ENCODE measurements around the gene DPPA2. TPM values are rescaled to one million over a fixed set of nuclear protein-coding genes. Genes with fewer than 3 reads are reported as not detected.
"Not testable (repeated sequence)": the region's sequence is repeated elsewhere in the genome, so short reads cannot be mapped to it uniquely, and the experiment has no call there.

The DPPA2 gene
- total RNA-seq, 1 experiment from 2014 or later: not detected

GRCh38 chr3:109363634-109364033, 47.3 kb upstream of the DPPA2 start:
- DNase-seq (ENCODE audit: low read depth, low spot score): no peak
- H3K4me3 ChIP-seq (ENCODE audit: low read depth in 2 of 2, low read length in 2 of 2): no peak overlapping the region
- in situ Hi-C loops (cut with HindIII; ENCODE audit: low pct_unique_long_range_greater_than_20kb, low sequenced_read_pairs) (no loop called here), intact Hi-C loops (cut with micrococcal nuclease; ENCODE audit: unreplicated experiment) (loop anchor here (10.0 kb wide), 1 partner anchor 89 kb away; no protein-coding TSS in a partner anchor)
- no peaks in the 10 kb centered on the region for H3K4me1 ChIP-seq (ENCODE audit: control insufficient read depth, insufficient read depth, low read length)
- no TSS peak for BruUV-seq (replicated peaks)
- TF ChIP-seq SIN3A (IDR thresholded peaks at IDR 0.05; ENCODE audit: borderline replicate concordance, insufficient read depth, low read depth, low read length): no peak
- TF ChIP-seq POLR2AphosphoS5 (IDR thresholded peaks at IDR 0.05; ENCODE audit: low read depth, low read length): no peak
- TF ChIP-seq CTCF (IDR thresholded peaks at IDR 0.05): no peak
- TF ChIP-seq TCF7L2 (IDR thresholded peaks at IDR 0.05; ENCODE audit: low read depth, low read length): no peak
- TF ChIP-seq REST (IDR thresholded peaks at IDR 0.05; ENCODE audit: insufficient read depth in 1 of 2, low read depth in 2 of 2, low read length in 1 of 2): no peak
- ChIA-PET POLR2A (no interaction called here), CTCF (no interaction called here)
- ATAC-seq: no peak
- H3K36me3 ChIP-seq (ENCODE audit: control insufficient read depth, insufficient read depth, low read length): no peaks in the 10 kb centered on the region
- no peaks in the 10 kb centered on the region for H3K9me3 ChIP-seq (ENCODE audit: control insufficient read depth, insufficient read depth, low read depth, low read length)
- no peak overlapping the region for H3K27ac ChIP-seq (ENCODE audit: low read length)
- no peaks in the 10 kb centered on the region for H3K27me3 ChIP-seq (ENCODE audit: control insufficient read depth, insufficient read depth, low read length)

- no peaks in the 10 kb centered on the region for H3K36me3 ChIP-seq (ENCODE audit: control insufficient read depth, insufficient read depth, low read length)
- intact Hi-C loops (cut with micrococcal nuclease; ENCODE audit: unreplicated experiment) (loop anchor here (10.0 kb wide), 1 partner anchor 88 kb away; no protein-coding TSS in a partner anchor), in situ Hi-C loops (cut with HindIII; ENCODE audit: low pct_unique_long_range_greater_than_20kb, low sequenced_read_pairs) (no loop called here)
- CTCF ChIA-PET: no interaction called here
- H3K27me3 ChIP-seq (ENCODE audit: control insufficient read depth, insufficient read depth, low read length): no peaks in the 10 kb centered on the region
- no peak for DNase-seq (ENCODE audit: low read depth, low spot score)
- no TSS peak for BruUV-seq (replicated peaks)
- no peaks in the 10 kb centered on the region for H3K4me1 ChIP-seq (ENCODE audit: control insufficient read depth, insufficient read depth, low read length)
- H3K27ac ChIP-seq (ENCODE audit: low read length): no peak overlapping the region
- H3K9me3 ChIP-seq (ENCODE audit: control insufficient read depth, insufficient read depth, low read depth, low read length): no peaks in the 10 kb centered on the region
- no peak for ATAC-seq
- POLR2A ChIA-PET: no interaction called here
- TF ChIP-seq POLR2AphosphoS5 (IDR thresholded peaks at IDR 0.05; ENCODE audit: low read depth, low read length): no peak
- TF ChIP-seq REST (IDR thresholded peaks at IDR 0.05; ENCODE audit: insufficient read depth in 1 of 2, low read depth in 2 of 2, low read length in 1 of 2): no peak
- TF ChIP-seq CTCF (IDR thresholded peaks at IDR 0.05): no peak
- no peak for TF ChIP-seq SIN3A (IDR thresholded peaks at IDR 0.05; ENCODE audit: borderline replicate concordance, insufficient read depth, low read depth, low read length)
- TF ChIP-seq TCF7L2 (IDR thresholded peaks at IDR 0.05; ENCODE audit: low read depth, low read length): no peak
- H3K4me3 ChIP-seq (ENCODE audit: low read depth in 2 of 2, low read length in 2 of 2): no peak overlapping the region
These were observed 46.5 kb upstream of the DPPA2 start for GRCh38 chr3:109362823-109363222.

GRCh38 chr3:109358809-109359208, 42.5 kb upstream of the DPPA2 start:
- CTCF ChIA-PET: interaction anchor here (0.7 kb wide), 1 partner anchor 231 kb away, joined by 3 read pairs; no protein-coding TSS in a partner anchor
- H3K27ac ChIP-seq (ENCODE audit: low read length); H3K4me1 ChIP-seq (ENCODE audit: control insufficient read depth, insufficient read depth, low read length); ATAC-seq; H3K36me3 ChIP-seq (ENCODE audit: control insufficient read depth, insufficient read depth, low read length); POLR2A ChIA-PET; intact Hi-C loops (cut with micrococcal nuclease; ENCODE audit: unreplicated experiment); H3K27me3 ChIP-seq (ENCODE audit: control insufficient read depth, insufficient read depth, low read length); H3K9me3 ChIP-seq (ENCODE audit: control insufficient read depth, insufficient read depth, low read depth, low read length); BruUV-seq (replicated peaks); in situ Hi-C loops (cut with HindIII; ENCODE audit: low pct_unique_long_range_greater_than_20kb, low sequenced_read_pairs); DNase-seq (ENCODE audit: low read depth, low spot score); H3K4me3 ChIP-seq (ENCODE audit: low read depth in 2 of 2, low read length in 2 of 2): not testable (repeated sequence)

Measured in Panc1 (cell line).